HG02610 (cell line): ENCODE data around the gene SRPRB.
"Not testable (repeated sequence)": the region's sequence is repeated elsewhere in the genome, so short reads cannot be mapped to it uniquely, and the experiment has no call there.

ENCODE experiments used
- ATAC-seq: cut with Tn5 transposase; IDR thresholded peaks from one replicate; pipeline ENCODE4 v1.9.1; 2021; ENCODE audit warnings: mild to moderate bottlenecking, moderate library complexity; ENCODE audit not compliant: unreplicated experiment

Gene SRPRB

DNA sequence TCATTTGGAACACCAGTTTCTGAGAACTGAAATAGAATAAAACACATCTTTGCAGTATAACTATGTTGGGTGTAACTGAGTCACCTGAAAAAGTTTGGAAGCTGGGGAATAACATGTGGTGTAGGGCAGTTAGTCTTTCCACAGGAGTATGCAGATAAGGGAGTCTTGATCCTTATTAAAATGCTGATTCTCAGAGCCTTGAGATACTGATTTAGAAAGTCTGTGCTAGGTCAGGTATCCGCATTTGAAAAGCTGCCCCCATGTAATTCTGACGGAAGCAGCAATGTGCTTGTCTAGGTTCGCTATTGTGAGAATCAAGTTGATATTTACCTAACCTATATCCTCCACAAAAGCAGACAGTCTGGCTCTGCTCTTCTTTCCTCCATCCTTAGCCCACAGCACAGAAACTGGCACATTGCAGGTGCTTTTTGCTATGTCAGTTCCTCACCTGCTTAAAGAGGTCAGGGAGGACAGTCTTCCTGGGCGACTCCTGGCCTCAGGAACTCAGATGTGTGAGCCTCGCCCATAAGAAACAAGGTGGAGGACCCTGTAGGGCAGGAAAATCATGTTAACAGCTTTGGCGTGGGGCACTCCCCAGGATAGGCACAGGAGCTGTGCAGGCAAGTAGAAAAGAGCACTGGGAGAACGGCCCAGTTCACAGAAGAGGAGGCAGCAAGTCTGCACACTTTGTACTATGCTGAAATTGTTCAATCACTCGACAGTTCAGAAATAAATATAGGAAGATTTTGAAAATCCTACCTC lies 27.6 kb upstream of the SRPRB start:
- ATAC-seq: no peak

DNA sequence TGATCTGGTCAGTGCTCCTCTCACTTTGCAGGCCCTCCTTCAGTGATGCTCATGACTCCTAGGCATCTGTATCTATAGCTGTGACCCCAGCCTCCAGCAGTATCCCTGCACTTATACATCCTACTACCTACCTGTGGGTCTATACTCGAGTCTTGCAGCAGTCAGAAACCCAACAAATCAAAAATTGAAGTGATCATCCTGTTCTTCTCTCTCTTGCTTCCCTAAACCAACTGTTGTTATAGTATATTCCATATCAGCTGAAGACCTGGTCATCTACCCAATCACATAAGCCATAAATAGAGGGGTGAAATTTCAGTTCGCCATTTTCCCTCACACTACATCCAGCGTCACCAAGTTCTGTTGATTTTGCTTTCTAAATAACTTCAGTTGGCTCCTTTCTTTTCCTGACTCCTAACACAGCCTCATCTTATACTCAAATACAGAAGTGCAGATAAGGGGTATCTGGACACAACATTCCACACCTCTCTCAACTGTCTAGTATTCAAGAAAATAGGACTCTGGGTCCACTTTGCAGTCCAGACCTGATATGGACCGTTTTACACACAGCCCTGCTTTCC lies 25.9 kb upstream of the SRPRB start:
- ATAC-seq: no peak

DNA sequence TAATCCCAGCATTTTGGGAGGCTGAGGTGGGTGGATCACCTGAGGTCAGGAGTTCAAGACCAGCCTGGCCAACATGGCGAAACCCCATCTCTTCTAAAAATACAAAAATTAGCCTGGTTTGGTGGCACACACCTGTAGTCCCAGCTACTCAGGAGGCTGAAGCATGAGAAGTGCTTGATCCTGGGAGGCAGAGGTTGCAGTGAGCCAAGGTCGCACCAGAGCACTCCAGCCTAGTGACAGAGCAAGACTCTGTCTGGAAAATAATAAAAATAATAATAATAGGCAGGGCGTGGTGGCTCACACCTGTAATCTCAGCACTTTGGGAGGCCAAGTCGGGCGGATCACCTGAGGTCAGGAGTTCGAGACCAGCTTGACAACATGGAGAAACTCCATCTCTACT lies 24.9 kb upstream of the SRPRB start:
- not testable (repeated sequence) for ATAC-seq

DNA sequence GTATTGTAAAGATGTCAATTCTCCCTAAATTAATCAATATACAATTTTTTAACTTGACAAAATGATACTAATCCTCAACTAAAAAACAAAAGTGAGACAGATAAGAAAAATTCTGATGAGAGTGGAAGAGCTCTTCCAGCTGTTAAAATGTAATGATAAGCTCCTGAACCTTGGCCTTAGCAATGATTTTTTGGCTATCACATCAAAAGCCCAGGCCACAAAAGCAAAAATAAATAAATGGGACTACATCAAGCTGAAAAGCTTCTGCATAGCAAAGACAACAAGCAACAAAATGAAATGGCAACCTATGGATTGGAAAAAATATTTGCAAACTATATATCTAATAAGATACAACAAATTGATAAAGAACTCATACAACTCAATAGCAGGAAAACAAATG lies 24.0 kb upstream of the SRPRB start:
- ATAC-seq: no peak

DNA sequence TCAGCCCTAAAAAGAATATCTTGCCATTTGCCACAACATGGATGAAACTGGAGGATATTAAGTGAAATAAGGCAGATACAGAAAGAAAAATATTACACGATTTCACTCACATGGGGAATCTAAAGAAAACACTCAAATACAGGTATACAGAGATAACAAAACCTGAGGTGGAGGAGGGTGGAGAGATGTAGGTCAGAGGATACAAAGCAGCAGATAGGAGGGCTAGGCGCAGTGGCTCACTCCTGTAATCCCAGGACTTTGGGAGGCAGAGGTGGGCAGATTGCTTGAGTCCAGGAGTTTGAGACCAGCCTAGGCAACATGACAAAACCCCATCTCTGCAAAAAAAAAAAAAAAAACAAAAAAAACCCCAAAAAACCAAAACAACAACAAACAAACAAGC lies 23.2 kb upstream of the SRPRB start:
- ATAC-seq: no peak

DNA sequence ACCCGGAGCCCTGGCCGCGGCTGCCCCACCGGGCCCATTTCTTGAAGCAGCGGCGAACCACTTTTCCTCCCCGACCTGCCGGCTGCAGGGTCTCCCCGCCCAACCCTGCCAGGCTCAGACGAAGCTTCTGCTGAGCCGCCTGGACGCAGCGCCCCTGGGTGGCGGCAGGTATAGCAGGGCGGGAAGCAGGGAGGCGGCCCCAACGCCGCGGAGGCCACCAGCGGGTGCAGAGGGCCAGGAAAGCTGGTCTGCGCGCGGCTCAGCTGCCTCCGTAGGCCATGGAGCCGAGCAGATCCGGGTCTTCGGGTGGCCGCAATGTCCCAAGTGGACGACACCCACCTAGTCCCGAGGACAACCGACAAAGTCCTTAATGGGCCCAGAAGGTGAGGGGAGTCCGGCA lies 21.9 kb upstream of the SRPRB start:
- ATAC-seq: no peak

DNA sequence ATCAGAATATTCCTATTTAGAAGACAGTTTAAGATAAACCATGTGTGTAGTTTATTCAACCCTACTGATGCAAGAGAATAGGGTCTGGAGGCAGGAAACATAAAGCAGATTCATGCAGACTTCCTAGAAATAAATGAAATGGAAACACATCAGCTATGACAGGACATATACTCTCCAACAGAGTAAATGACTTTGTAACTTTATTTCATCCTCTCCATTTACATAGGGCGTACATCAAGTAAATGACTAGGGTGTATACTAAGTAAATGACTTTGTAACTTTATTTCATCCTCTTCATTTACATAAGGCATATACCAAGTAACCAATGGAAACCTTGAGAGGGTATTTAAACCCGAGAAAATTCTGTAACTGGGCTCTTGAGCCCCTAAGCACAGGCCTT lies 17.6 kb upstream of the SRPRB start:
- ATAC-seq: no peak

DNA sequence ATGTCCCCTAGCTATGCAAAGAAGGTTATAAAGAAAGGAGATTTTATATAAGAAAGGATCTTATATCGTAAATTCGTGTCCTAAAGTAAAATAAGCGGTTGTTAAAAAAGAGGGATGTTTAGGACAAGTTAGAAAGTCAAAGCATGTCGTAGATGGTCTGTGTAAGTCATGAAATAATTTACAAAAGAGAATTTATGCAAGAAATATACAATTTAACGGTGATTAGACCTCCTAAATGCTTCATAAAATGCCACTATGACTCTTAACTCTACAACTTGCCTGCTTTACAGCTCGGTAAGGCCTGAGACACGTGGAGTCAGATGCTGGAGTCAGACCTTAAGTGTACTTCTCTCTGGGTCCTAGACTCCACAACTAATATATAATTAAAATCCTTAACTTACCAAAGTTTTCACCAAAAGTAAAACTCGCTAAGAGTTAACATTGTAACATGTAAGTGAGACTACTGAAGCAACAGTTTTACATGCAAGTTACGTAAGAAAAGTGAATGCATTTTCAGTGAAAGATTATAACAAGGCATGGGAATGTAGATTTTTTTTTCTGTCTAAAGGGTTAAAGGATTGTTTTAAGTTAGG lies 13.3 kb upstream of the SRPRB start:
- ATAC-seq: no peak

DNA sequence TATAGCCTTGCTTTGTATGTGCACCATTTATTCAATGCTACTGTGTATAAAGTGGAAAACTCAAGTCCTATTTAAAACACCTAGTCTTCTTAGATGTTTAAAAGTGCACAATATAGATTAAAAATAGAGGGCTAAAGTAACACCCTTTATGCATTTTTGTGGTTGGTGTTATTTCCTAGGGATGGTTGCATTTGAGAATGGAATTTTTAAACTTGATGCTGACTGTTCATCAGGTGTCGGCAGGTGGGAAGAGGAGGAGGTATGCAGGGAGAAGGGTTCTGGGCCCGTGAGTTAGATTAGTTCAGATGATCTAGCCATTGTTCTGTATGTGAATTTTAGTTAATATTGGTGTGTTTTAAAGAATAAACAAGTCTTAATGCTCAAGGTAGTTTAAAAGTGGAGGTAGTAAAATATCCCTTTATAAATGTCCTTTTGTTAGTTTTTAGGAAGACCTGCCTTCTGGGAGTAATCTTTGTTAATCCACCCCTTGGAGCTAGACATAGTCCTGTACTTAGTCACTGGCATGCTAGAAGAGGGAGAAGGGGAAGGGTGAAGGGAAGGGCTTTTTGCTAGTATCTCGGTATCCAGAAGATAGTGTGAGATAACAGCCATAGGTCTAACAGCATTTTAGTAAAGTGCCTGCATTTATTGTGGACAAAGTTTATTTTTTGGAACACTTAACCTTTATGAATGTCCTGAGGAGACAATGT lies 8.1 kb upstream of the SRPRB start:
- no peak for ATAC-seq

DNA sequence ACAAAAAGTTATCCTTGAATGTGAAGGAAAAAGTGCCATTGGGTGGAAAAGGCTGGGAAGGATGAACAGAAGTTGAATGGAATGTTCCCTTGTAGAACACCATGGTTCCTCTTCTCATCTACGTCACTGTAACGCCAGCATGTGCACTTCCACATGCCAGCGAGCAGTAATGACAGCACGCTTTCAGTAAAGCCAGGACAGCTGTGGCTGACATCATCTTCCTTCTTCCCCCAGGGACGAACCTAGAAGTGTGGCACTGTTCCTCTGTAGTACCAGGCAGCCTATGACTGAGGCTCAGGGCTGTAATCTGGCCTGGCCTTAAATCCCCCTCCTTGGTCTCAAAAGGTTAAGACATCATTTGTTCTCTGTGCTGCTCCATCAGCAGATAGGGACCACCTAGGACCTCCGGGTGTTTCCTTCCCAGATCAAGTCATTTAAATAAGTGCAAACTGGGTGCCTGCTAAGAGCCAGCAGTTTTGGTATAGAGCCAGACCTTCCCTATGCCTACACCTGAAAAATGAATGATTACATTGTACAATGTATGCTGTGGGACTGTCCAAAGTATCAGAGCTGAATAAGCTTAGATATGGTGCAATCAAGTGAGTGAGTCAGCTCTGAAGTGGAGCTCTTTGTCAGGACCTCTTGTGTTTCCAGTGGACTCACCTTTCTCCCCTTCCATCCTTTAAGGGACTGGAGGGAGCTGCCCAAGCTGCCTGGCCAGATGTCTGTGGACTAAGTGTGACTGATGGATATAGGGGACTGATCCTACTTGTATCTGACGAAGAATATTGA lies 5.6 kb upstream of the SRPRB start:
- no peak for ATAC-seq

DNA sequence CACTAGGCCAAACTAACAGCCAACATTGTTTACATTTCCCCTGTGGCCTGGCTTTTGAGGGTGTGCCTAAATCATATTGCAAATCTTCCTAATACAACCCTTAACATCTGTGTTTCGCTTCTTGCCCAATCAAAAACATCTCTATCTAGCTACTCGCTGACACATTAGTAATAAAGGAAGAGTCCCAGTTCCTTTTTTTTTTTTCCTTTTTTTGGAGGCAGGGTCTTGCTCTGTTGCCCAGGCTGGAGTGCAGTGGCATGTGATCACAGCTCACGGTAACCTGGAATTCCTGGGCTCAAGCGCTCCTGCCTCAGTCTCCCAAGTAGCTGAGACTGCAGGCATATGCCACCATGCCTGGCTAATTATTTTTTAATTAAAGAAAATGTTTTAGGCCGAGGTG lies 2.1 kb upstream of the SRPRB start:
- ATAC-seq: no peak

DNA sequence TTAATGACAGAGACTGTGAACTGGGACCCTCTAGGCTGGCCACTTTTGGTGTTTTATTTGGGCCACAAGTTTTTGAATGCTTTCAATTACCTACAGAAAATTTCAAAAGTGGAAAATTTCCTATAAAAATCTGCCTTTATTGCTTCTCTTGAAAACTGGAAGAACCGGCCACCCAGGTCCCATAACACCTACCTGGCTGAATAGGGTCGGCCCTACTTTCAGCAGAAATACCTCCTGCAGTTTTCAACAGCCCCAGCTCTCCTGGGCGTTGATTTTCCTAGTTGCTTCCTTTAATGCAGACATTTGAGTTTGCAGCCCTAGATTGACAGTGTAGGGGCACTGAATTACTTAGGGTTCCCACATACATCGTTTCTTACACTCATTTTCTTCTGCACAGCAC lies 719 bp upstream of the SRPRB start:
- ATAC-seq: no peak

DNA sequence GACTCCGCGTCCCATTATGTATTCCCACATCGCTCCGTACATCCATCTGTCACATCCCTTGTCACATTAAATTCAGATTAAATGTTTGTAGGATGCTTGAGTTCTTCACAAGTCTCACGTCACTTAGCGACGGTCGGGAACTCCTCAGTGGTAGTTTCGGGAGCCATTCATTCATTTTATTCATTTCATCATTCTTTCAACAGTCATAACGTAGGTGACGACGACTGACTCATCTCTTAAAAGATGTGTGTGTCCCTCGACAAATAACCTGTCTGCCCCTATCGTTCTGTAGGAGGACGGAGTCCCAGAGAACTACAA lies 272 bp upstream of the SRPRB start:
- no peak for ATAC-seq

DNA sequence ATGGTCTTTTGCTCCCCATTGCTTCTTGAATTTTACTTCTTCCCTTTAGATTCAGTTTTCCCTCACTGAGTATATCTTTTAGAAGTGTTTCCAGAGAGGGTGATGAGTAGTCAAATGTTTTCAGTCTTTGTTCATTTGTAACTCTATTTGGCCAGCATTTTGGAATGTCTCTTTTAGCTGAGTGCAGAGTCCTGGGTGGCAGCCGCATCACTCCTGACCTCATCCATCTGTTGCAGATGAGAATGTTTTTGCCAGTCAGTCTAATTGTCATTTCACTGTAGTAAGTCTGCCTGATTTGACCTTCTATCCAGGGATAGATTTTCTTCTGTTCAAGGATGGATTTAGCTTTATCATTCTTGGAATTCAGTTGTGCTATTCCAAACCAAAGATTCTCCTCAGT lies 7.3 kb downstream of the SRPRB start:
- no peak for ATAC-seq

DNA sequence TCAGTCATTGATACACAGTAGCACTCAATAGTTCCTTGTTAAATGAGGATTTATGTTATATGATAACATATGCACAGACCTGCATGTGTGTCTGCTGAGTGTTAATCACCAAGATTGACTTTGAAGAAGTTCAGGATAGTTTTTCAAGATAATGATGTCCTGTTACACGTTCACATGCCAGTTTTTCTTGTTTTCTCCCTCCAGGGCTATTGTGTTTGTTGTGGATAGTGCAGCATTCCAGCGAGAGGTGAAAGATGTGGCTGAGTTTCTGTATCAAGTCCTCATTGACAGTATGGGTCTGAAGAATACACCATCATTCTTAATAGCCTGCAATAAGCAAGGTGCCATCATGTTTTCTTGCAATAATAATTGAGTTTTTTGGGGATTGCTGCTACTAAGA lies 9.8 kb downstream of the SRPRB start:
- ATAC-seq: no peak

DNA sequence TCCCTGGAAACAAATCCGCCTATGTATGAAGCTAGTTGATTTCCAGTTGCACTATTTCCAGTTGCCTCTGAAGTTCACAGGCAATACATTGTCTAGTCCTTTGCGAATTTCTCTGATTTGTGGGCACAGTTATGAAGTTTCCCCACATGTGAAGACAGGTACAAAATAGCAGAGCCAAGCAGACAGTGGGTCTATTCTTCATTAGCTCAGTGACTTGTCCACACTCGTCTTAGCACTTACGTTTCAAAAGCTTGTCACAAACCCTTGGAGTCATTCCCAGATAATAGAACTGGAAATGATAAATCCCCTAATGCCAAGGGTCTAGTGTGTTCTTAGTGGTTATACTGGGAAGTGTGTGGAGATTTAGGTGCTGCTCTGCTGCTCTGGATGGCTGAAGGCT lies 14.5 kb downstream of the SRPRB start:
- ATAC-seq: no peak

DNA sequence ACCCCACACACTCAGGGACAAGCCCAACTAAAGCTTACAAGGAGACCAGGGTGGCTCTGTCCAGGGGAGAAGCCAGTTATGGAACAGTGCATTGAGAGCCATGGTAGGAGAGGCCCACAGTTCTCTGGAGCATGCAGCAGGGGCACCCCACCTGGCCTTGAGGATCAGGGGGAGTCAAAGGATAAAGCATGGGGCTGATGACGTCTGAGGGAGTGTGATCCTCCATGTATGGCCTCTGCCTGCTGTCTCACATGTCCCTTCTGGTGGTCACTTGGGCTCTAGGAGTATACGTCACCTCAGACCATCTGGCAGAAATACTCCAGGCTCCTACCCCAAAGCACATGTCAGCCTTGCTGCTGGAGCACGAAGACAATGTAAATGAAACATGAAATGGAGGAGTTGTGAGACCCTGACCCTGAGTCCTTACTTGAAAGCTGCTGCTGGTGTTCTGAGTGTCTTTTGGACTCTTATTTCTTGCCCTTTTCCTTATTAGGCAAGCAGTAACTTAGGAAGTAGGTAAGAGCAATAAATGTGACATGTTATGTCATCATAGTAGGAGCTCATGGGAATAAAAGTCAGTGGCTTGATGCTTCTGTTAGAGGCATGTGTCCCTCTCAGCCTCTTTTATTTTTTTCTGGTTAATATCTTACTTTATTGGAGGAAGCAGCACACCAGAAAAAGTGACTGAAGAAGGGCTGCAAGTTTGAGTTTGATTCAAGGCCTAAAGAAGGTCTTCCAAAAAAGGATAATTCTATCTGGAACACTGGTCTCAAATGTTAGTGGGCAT lies 15.5 kb downstream of the SRPRB start:
- no peak for ATAC-seq

DNA sequence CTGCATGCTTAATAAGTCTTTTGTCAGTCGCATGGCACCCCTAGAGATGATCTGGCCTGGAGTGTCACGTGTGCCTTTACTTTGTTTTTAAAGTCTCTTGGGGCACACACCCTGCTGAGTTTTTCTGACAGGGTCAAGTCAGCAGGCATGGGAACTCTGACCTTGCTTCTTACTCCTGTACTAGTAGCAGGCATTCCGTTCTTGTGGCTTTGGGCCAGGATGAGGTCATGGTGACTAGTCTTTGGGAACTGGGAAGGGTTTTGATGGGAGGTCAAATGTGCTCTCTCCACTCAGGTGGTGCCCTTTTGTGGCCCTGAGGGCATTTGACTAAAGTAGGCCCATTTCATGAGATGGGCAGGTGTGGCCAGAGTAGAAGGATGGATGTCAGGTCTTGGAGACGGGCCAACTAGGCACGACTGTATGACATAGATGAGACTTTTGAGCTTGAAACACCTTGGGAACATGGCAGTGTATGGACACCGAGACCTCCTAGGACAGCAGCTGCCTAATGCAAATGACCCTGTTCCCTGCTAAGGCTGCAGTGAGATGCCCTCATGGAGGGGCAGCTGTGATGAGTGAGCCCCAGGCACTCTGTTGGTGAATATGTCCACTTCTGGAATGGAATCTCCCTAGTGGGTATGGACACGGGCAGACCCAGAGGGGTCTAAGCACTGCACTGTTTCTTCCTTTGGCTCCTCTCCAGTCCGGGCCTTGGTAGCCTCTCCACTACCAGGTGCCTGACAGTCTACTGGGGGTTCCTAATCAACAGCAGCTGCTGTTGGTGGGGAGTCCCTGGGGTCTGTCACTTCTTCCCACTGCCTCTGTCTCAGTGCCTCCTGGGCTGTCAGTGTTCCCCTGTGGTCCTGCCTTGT lies 16.4 kb downstream of the SRPRB start:
- ATAC-seq: no peak

DNA sequence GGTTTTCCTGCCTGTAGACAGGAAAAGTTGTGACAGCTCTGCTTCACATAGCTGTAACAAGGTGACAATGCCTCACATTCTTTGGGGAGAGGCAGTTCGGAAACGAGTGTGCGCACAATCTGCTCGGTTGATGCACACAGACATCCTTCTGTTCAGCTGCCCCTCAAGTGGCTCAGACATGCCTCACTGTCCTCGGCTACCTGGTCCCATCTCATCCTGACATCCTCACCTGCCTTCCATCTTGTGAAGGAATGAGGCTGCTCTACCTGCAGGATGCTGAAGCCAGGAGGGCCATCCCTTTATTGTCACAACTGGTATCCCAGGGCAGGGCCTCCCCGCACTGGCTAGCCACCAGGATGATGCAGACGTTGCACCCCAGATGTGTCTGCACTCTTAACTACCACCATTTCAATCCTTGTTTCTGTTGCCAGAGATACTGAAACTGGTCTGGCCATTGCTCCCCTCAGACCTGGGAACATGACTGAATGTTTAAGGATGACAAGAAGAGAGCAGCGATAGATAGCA lies 19.4 kb downstream of the SRPRB start:
- ATAC-seq: no peak
